GM19468 (cell line): Measurements from ENCODE around the gene EFCAB12.

Source experiments
- ATAC-seq: cut with Tn5 transposase; IDR thresholded peaks from one replicate; pipeline ENCODE4 v1.9.1; 2021; ENCODE audit warnings: mild to moderate bottlenecking, moderate library complexity, moderate number of reproducible peaks; ENCODE audit not compliant: unreplicated experiment; ENCODE audit errors: extremely low read depth

EFCAB12 gene

DNA sequence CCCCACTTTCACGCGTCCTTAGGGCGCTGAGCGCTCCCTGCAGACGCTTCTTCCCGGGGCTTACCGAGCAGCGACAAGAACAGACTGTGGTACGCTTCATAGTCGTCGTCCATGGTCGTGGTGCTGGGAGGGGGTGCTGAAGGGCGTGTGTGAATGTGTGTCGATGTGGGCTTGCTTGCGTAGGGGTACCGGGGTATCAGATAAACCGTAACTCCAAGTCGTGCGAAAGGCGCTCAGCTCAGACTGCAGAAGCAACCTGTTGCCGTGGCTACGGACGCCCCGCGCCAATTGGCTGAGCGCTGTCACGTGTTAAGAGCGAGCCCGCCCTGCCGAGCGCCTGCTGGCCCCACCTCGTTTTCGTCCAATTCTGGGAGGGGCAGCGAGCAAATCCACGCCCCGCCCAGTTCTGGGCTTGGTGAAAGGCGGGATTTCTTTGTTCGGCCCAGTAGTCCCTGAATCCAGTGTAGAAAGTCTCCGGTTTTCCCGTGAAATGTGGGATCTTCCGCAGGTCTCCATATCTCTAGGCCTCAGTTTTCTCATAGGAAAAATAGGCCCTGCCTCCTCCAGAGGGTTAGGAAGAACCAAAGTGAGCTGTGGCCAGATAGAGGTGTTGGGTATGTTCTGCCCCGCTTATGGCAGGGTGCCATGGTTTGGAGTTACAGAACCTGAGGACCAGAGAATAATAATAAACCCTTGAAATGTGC is at the start of gene EFCAB12:
TSS of gene EFCAB12 (minus strand) at position 261 of the 704 bp plus-strand sequence. CDS start at position 113, 148 bp downstream.
- ATAC-seq: peak; percentile 59

DNA sequence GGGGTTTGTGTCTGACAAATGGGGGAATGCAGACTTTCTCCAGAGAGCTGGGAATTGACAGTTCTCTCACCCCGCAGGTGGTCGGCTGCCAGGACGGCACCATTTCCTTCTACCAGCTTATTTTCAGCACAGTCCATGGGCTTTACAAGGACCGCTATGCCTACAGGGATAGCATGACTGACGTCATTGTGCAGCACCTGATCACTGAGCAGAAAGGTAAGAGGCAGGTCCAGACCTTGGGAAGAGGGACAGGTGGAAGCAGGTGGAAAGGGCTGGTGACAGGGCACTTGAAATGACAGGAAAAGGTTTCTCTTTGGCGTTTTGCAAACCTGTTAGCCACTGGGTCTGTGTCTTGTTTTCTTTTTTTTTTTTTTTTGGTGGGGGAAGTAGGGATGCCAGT is 48.1 kb upstream of the EFCAB12 start:
- no peak for ATAC-seq

GRCh38 chr3:129475863-129476262 is 47.4 kb upstream of the EFCAB12 start:
- ATAC-seq: no peak

GRCh38 chr3:129474984-129475804 is 46.8 kb upstream of the EFCAB12 start:
- no peak for ATAC-seq

DNA sequence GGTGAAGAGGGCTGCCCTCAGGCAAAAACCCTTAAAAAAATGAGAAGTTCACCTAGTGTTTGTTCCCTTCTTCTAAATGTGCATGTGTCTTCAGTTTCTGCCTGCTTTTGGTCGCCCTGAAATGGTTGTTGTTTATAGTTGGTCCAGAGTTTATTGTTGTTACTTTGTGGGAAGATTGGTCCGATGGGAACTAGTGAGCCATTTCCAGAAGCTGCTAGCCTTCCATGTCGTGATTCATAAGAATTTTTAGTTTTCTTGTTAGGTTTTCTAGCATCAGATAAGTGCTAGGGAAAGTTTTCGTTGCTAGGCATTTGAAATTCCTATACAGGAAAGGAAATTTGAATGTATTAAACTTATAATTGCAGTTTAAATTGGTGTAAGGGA is 45.3 kb upstream of the EFCAB12 start:
- no peak for ATAC-seq

DNA sequence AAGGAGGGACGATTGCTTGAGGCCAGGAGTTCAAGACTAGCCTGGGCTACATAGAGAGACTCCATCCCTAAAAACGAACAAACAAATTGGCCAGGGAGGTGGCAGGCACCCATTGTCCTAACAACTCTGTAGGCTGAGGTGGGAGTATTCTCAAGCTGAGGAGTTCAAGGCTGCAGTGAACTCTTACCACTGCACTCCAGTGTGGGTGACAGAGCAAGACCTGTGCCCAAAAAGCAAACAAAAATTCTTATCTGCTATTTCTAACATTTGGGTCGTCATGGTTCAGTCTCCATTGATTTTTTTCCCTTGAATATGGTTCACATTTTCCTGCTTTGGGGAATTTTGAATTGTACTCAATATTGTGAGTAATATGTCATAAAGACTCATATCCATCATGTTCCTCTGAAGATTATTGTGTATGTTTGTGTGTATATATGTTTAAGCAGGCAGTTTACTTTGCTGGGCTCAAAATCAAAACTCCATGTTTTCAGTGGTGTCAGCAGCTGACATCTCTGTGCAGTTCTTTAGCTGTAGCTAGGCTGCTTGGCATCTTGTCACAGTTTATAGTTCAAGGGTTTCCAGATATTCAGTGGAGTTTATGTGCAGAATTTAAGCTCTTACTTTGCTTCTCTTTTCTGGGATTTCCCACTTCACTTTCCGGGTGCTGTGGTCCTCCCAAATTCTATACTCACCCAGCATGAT is 44.8 kb upstream of the EFCAB12 start:
- no peak for ATAC-seq

DNA sequence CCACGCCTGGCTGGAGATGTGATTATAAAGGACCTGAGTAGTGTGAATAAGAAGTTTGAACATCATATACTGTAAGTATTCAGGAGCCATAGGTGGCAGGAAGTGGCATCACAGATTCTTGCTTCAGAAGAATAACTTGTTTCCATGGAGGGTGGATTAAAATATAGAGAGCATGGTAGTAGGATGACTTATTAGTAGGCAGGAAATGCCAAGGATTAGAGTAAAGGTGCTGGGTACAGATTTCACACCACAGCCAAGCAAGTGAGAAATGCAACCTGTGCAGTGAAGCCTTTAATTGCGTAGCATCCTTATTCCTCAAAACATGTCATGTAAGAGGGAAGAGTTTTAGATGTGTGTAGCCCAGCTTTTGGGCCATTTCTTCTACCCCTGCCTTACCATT is 42.4 kb upstream of the EFCAB12 start:
- ATAC-seq: no peak

DNA sequence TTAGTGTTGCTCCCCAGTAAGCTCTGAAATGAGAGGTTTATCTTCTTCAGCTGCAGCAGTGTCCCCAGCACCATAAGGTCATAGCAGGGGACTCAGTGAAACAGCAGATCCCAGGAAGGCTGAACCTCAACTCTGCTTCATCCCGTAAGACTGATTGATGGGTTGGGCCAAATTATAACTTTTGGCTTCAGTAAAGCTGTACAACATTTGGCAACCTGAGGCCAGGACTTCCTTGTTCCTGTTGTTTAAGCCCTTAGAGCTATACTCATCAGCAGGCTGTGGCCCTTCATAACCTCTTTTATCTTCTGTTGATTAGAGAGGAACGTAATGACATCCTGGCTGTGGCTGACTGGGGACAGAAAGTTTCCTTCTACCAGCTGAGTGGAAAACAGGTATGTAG is 40.6 kb upstream of the EFCAB12 start:
- no peak for ATAC-seq

DNA sequence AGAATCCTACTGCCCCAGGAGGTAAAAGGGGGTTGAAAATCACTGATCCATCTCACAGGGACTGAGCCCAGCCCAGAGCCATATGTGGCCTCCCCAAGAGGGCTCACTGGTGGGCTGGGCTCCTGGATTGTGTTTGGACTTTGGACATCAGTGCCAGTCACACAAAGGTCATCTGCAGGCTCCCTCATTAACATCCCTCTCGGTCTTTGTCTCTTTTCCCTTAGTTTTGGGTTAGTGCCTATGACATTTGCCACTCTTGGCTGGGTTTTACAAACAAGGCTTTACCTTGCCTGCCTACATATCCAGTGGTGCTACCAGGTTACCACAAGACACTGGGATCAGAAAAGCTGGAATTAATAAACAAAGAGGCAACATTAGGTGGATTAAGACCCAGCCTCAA is 39.5 kb upstream of the EFCAB12 start:
- no peak for ATAC-seq

DNA sequence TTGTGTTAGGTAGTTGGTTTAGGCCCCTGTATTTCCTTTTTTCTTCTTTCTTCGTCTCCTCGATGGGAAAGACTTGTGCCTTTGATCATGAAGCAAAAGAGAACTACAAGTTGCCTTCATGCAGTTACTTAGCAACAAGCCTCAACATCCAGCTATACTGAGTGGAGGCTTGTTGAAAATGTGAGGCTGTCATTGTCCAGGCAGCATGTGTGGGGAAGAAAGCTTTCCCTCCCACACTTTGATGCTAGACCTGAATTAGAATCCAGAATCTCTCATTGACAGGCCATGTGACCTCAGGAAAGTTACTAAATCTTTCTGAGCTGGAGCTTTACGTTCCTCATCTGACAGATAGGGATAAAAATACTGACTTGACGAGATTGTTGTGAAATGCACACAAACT is 35.3 kb upstream of the EFCAB12 start:
- no peak for ATAC-seq

DNA sequence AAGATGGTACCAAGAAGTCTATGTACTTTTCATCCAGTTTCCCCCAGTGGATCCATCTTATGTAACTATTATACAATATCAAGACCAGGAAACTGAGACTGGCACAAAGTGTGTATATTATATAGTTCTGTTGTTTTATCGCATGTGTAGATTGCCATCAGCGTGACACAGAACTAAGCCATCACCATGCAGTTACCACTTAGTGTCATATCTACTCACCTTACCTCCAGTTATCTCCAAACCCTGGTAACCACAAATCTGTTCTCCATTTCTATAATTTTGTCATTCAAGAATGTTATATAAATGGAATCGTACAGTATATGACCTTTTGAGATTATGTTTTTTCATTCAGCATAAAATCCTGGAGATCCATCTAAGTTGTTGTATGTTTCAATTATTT is 34.7 kb upstream of the EFCAB12 start:
- ATAC-seq: no peak

GRCh38 chr3:129462361-129462968 is 34.0 kb upstream of the EFCAB12 start:
- ATAC-seq: no peak

GRCh38 chr3:129461461-129462146 is 33.2 kb upstream of the EFCAB12 start:
- no peak for ATAC-seq

- ATAC-seq: no peak
Measured at GRCh38 chr3:129461022-129461421, 32.6 kb upstream of the EFCAB12 start.

- ATAC-seq: no peak
Measured at GRCh38 chr3:129460572-129460971, 32.1 kb upstream of the EFCAB12 start.

DNA sequence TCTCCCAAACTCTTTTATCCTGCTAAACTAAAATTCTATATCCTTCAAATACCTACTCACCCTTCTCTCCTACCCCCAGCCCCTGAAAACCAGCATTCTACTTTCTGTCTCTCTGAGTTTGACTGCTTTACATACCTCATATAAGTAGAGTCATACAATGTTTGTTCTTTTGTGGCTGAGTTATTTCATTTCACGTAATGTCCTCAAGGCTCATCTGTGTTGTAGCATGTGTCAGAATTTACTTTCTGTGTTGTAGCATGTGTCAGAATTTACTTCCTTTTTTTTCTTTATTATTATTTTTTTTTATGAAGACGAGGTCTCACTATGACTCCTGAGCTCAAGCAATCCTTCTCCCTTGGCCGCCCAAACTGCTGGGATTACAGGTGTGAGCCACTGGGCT is 31.7 kb upstream of the EFCAB12 start:
- no peak for ATAC-seq

DNA sequence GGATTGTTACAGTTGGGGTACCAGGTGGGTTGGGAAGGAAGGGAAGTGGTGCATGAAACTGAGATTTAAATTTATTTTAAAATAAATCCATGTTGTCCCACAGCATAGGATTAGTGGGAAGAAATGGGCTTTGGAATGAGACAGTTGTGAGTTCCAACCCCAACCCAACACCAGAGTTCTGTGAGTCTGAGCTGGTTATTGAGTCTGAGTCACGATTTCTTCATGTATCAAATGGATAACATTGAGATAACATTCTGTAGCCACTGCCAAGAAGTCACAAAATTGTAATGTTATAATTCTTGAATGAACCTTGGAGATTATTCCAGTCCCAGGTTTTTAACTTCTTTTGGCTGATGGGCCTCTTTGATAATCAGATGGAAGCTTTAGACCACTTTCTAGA is 25.3 kb upstream of the EFCAB12 start:
- no peak for ATAC-seq

GRCh38 chr3:129449279-129450115 is 21.1 kb upstream of the EFCAB12 start:
- no peak for ATAC-seq

DNA sequence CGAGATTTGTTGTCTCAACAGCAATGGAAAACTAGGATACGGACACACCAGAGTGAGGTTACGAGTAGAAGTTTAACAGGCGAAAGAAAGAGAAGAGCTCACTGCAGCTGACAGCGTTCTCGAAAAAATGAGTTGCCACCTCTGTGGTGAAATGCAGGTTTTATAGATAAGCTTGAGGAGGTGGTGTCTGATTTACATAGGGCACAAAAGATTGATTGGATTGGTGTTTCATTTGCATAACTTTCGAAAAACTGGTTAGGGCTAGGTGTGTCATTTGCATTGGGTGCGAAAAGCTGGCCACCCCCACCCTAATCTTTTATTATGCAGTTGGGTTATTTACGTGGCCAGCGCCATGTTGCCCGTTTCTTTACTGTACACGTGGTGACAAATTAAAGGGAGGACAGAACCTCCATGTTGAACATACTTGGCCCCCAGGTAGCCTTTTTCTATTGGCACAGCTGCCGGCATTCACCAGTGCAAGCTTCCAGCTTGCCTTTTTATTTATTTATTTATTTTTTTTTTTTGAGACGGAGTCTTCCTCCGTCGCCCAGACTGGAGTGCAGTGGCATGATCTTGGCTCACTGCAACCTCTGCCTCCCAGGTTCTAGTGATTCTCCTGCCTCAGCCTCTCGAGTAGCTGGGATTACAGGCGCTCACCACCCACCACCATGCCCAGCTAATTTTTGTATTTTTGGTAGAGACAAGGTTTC is 19.9 kb upstream of the EFCAB12 start:
- ATAC-seq: no peak
